SKM-1 treated with dmso at 0.1 percent for 144 hours (cell line): ENCODE results near the gene ASXL3.

Source experiments
- DNase-seq: peaks from one replicate; lab custom pipeline; 2025; ENCODE audit not compliant: unreplicated experiment; lab: John Stamatoyannopoulos, UW

The ASXL3 gene

GRCh38 chr18:33577685-33578517, at the start of gene ASXL3:
TSS of gene ASXL3 (plus strand) at chr18:33578219. CDS start at chr18:33578632, 413 bp downstream.
- no peak for DNase-seq

- DNase-seq = no peak
Measured at GRCh38 chr18:33532978-33533377, 45.0 kb upstream of the ASXL3 start.

- no peak for DNase-seq
Measured at GRCh38 chr18:33536904-33537303, 41.1 kb upstream of the ASXL3 start.

- DNase-seq = no peak
Measured at GRCh38 chr18:33538418-33539042, 39.5 kb upstream of the ASXL3 start.

- DNase-seq = no peak
Measured at GRCh38 chr18:33540392-33540791, 37.6 kb upstream of the ASXL3 start.

- no peak for DNase-seq
Measured at GRCh38 chr18:33541316-33541715, 36.7 kb upstream of the ASXL3 start.

- no peak for DNase-seq
Measured at GRCh38 chr18:33556846-33557245, 21.2 kb upstream of the ASXL3 start.

GRCh38 chr18:33557706-33558105, 20.3 kb upstream of the ASXL3 start:
- no peak for DNase-seq

GRCh38 chr18:33558529-33558928, 19.5 kb upstream of the ASXL3 start:
- no peak for DNase-seq

- peak; percentile 61 for DNase-seq
Measured at GRCh38 chr18:33560686-33561370, 17.2 kb upstream of the ASXL3 start.

GRCh38 chr18:33562741-33563140, 15.3 kb upstream of the ASXL3 start:
- DNase-seq = no peak

GRCh38 chr18:33567705-33568104, 10.3 kb upstream of the ASXL3 start:
- DNase-seq = no peak

GRCh38 chr18:33571998-33572787, 5.8 kb upstream of the ASXL3 start:
- no peak for DNase-seq

- DNase-seq = no peak
Measured at GRCh38 chr18:33573193-33573592, 4.8 kb upstream of the ASXL3 start.

- no peak for DNase-seq
Measured at GRCh38 chr18:33575451-33575850, 2.6 kb upstream of the ASXL3 start.

GRCh38 chr18:33576999-33577646, 896 bp upstream of the ASXL3 start:
- DNase-seq = no peak

GRCh38 chr18:33578518-33579348, 714 bp downstream of the ASXL3 start:
- peak; percentile 36 for DNase-seq

- DNase-seq = no peak
Measured at GRCh38 chr18:33579349-33580215, 1.6 kb downstream of the ASXL3 start.

GRCh38 chr18:33580546-33580945, 2.5 kb downstream of the ASXL3 start:
- no peak for DNase-seq
